ENCODE results near the gene DPM2. TPM values are rescaled to one million over a fixed set of nuclear protein-coding genes. Genes with fewer than 3 reads are reported as not detected.

The DPM2 gene
- polyA plus RNA-seq, 5 donors, result 31.8 to 43.4 (median 36.9) TPM

DNA sequence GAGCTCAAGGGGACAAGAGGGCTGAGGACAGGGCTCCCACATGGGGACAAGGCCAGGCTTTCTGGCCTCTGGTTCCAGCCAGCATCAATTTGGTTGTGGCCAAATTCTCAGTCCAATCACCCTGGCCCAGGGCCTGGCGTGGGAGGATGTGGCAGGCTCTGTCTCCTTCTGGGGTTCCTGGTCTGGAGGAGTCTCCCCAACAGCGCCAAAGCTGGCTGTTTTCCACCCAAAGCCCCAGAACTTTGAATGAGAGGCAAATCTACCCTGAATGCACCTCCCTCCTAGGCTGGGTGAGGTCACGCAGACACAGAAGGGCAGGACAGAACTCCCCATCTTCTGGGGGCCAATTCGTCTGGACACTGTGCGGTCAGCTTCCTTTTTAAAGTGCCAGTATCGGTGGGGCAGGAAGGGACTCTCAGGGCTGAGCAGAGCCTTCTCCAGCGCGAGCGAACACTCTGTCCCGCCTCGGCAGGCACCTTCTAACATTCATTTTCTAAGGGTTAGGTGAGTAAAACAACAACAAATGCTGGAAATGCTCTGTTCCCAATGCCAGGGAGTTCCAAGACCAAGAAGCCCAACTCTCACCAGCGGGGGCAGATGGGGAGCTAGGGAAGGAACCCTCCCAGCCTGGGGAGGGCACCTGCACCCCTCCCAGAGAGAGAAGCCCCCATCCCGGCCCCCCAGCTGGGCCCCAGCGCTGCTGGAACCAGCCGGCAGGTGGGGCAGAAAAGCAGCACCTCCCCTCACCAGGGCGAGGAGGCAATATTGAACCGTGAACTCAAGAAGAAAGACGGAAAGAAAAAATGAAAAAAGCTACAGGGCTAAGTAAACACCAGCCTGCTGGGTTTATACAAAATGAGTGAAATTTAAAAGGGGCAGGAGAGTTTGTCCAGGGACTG is 3.7 kb upstream of the DPM2 start:
- DNase-seq, result no peak

DNA sequence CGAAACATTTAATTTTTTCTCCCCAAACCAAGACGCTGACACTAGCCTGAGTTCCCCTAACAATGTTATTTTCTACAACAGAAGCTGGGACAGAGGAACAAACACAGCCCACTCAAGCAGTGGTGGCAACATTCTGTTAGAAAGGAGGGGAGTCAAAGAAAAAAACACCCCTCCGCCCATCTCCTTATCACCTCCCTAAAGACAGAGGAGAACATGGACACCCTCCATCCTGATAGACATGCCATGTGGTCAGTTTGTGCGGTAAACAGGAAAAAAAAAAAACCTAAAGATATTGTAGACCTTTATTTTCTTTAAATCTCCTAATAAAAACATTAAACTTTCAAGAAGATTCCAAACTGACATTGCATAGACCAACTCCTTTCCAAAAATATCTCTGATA is 2.9 kb upstream of the DPM2 start:
- DNase-seq, result no peak

DNA sequence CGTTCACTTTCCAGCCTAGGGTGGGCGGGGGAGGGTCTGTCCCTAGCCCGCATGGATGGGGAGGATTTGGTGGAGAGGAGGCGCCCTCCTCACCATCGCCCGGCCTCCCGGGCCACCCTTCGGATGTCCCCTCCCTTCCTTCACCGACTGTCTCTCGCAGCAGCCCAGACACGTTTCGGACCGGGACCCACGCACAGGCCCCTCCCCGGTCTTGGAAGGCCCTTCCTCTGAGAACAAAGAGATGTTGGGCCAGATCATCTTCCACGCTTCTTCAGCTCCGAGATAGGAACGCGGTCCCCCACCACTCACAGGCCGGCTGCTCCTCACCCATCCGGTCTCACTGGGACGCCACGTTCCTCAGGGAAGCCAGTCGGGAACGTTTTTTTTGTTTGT is 640 bp upstream of the DPM2 start:
- DNase-seq, result no peak

DNA sequence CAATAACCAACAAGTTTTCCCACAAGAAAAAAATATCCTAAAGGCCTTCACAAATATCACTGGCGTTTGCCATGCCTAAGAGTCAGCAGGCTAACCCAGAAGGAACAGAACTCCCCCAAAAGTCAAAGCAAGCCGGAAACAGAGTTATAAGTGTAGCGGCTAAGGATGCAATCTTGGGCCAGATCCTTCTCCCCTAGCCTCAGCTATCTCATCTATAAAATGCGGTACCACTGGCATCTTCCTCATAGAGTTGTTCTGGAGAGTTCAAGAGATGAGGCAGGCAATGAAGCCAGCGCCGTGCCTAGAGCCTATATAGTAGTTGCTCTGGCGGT is 632 bp downstream of the DPM2 start:
- no peak for DNase-seq

DNA sequence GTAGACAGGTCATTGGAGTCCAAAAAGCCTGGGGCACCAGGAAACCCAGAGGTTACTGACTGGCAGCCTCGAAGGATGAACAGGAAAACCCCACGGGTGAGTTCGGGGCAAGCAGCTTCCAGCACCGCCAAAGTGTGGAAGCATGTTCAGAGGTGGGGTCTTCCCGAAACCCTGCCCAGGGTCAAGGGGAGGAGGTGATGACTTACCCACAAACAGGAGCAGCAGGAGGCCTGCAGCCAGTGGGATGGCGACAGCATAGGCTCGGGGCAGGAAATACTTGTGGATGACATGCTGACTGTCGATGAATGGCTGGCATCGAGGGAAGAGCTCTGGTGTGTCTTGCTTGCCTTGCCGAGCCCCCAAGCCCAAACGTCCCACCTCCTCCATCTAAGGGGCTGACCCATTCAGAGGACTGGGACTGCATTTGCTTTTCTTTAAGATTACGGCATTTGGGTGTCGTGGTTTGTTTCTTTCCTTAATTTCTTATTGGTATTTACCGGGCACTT is 1.3 kb downstream of the DPM2 start:
- DNase-seq, result no peak

DNA sequence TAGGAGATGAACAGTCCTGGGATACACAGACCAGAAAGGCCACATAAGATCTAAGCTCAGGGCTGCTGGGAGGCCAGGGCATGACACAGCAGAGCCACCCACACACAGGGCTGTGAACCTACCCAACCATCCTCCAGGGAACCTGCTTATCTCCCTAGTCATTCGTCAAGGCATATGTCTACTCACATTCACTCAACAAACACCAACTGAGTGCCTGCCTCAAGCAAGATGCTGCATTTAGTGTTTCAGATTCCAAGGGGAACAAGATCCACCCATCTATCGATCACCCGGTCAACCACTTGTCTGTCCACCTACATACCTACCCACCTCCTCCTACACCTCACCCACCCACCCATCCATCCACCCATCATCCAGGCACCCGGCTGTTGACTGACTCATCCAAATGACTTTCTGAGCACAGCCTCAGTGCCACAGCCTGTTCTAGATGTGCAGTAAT is 1.9 kb downstream of the DPM2 start:
- DNase-seq, result no peak

DNA sequence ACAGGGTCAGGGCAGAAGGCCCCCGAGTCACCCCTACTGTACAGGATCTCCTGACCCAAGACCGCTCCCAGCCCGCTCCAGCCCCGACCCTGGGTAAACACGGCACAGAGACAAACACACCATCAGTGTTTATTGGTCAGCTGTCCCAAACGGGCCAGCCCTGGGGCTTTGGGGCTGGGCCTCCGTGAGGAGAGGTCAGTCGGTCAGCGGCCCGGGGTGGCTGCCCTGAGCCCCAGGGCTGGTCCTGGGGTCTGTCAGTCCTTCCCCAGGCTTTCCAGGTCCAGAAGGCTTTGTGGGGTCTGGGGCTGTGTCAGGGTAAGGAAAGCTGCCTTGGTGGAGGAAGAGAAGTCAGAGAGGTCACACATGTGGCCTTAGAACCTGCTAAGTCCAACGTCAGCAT is 2.7 kb downstream of the DPM2 start:
- no peak for DNase-seq

DNA sequence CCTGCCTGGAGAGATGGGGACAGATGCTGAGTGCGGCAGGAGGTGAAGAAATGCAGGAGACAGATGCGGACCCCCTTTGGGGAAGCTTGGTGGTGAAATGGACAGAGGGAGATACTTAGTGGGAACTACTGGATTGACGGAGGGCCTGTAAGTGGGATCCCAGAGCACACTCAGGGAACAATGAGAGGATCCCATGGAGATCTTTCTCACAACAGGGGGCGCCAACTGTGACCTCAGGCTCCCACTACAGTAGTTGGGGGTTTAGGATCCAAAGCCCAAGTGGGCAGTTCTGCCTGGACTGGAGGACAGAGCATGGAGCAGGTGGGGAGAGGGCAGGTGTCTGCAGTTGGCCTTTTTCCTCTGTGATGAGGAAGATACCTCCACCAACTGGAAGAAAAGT is 3.4 kb downstream of the DPM2 start:
- no peak for DNase-seq

DNA sequence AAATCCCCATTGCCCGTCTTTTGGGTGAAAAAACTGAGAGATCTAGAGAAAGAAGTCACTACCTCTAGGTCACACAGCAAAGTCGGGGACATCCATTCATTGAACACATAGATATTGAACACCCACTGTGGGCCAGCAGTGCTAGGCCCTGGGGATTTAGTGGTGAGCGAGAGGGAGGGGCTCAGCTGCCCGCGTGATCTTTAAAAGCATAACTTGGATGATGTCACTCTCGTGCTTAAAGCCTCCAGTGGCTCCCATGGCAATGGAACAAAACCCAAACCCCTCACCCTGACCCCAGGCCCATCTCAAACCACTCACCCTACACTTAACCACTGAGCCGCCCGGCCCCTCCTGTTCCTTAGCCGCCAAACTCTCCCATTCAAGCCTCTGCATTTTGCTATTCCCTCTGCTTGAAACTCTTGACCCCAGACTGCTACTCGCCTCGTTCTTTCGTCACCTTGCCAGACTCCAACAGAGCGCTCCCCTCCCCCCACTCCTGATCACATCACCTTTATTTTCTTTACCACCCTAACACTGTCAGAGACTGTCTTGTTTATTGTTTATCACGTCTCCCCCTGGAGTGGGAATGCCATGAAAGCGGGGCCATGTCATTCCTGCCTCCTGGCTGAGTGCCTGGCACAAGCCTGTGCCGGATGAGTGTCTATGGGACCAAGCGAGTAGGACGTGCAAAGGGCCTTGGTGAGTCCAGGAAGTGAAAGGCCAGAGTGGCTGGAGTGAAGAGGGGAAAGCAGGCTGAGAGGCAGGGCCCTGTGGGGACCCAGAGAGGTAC is 6.4 kb downstream of the DPM2 start:
- peak; percentile 61 to 70 for DNase-seq

DNA sequence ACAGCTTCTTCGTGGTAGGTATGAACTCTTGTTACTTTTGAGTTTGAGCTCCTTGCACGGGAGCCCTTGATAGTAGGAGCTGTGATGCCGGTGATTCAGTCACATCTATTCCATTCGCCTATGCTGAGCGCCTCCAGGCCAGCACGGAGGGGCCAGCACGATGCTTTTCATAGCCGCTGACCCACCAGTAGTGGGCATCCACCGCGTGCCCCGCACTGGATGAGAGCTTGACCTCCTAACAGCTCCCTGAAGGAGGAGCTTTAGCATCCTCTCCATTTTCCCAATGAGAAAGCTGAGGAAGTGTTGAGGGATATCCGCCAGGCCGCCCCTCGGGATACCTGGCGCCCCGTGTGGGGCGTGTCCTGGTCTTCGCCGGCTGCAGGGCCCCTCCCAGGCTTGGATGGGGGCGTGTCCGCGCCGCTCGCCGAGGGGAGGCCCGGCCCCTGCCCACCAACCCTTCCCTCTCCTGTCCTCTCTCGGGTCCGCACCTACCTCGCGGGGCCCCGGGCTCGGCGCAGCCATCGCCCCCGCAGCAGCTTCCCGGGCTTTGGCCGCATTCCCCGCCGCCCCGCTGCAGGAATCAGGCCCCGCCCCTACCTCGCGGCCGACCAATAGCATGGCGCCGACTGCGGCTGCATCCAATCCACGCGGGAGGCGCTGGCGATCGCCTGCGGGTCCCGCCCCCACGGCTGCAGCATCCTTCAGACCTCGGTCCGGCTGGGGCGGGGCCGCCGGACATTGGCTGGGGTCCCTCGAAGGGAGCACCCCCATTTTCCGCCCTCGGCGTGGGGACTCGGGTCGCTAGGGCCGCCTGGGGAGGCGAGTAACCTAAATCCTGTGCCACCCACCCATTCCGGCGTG is 7.2 kb downstream of the DPM2 start, which contains the start of gene PIP5KL1:
TSS of gene PIP5KL1 (minus strand) at position 547 of the 861 bp plus-strand sequence. CDS start at position 522, 25 bp downstream.
- DNase-seq, result peak in 1 of 2 donors; percentile 82

DNA sequence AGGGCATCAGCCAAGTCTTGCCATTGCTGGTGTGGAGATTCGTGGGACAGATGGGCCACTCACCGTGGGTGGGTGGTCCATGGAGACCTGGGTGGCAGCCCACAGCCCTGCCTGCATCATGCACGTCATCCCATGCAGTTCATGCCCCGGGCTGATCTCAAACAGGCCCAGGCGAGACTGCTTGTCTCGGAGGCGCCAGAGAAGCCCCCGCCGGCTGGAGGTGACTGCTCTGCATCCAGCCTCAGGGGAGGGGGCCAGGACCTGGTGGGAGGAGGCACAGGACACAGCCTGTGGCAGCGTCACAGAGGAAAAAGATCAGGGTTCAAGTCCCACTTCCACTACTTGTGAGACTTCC is 8.1 kb downstream of the DPM2 start:
- DNase-seq, result no peak

DNA sequence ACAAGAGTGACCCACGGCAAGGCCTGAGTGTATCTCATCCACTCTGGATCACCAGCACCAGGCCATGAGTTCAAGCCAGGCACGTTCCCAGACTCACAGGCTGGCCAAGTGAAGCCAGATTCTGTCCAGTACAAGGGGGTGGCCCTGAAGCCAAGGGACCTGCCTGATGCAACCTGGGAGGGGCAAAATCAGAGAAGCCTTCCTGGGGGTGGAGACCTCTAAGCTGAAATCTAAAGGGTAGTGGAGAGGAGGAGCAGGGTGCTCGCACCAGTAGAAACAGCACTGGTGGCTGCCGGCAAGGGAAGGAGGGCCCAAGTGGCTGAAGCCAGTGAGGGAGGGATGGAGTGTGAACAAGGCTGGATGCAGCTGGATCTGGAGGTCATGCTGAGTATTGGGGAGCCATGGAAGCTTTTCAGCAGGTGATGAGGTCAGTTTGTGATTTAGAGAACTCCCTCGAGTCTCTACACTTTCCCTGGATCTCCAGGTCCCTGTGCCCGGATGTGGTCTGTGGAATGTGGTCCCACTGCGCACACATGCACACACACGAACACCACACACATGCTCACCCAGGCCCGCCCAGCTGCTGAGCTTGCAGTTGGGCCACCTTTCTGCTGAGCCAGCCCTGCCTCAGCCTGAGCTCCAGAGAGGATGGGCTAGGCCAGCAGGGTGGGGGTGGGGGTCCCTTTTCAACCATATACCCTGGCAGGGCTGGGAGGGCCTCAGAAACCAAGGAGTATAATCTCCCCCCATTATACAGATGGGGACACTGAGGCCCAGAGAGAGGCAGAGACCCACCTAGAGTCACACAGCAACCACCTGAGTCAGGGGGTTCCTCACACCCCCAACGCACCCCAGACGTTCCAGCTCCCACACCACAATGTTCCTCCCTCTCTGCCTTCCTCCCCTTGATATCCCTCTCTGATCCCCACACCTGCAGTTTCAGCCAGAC is 8.7 kb downstream of the DPM2 start:
- DNase-seq, result no peak

DNA sequence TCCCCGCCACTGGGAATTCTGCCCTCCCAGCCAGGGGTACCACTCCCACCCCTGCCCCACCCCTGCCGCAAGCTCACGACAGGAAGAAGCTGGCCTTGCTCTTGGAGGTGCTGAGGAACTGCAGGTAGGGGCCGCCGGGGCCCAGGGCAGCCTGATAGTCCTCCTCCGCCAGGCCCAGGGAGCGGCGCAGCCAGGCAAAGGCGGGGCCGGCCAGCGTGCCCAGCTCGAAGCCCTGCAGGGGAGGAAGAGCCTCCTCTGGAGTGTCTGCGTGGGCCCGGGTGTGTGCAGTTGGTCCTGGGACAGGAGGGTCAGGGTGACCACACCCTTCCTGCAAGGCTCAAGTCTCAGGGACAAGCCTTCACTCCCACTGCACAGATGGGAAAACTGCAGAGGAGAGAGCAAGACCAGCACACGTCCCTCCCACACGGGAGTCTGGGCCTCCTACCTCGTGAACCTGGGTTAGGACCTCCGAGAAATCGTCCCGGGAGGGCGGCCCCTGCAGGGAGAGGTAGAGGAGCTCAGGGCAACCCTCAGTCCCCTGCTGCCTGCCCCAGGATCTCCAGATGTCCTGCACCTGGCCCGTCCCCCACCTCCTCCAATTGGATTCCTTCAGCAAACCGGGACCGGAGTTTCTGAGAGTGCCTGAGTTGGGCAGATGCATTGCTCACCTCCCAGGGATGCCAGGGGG is 9.5 kb downstream of the DPM2 start:
- no peak for DNase-seq

DNA sequence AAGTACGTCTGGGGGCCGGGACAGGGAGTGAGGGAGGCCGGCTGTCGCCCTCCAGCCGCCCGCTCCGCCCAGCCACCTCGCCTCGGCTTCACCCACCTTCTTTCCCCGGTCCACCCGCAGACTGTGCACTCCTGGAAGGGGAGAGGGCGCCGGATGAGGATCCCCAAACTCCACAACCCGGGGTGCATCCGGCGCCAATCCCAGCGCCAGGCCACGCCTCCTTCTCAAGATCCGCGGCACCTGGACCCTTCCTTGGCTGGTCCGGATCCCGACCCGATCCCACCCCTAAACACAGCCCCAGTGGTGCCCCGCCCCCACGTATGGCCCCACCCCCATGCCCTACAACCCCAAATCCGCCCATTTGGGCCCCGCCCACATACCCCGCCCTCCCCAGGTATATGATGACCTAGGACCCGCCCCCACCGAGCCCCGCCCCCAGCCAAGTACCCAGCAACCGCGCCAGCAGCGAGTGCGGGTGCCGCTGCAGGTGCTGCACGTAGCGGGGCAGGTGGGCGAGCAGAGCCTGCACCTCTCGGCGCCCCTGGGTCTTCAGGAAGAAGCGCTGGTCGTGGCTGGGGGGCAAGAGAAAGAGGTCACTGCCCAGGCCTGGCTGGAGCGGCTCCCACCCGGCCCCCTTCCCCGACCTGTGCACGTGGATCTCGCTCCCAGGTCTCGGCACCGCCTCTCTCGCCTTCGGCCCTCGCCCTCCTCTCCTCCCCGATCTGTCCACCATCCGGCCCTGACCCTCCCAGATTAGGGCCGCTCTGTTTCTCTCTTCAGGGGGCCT is 10.3 kb downstream of the DPM2 start:
- DNase-seq, result no peak

DNA sequence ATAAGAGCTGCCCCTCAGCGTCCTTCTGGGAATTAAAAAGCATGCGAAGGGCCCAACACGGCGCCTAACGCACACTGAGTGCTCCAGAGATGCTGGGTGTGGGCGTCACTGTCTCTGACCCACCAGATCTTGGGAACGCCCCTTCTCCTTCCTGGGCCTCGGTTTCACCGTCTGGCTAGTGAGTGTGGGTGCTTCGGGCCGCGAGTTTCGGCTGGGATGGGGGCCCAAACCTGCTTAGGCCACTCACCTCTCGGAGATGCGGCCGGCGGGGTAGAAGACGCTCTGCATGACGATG is 10.8 kb downstream of the DPM2 start:
- DNase-seq, result no peak

DNA sequence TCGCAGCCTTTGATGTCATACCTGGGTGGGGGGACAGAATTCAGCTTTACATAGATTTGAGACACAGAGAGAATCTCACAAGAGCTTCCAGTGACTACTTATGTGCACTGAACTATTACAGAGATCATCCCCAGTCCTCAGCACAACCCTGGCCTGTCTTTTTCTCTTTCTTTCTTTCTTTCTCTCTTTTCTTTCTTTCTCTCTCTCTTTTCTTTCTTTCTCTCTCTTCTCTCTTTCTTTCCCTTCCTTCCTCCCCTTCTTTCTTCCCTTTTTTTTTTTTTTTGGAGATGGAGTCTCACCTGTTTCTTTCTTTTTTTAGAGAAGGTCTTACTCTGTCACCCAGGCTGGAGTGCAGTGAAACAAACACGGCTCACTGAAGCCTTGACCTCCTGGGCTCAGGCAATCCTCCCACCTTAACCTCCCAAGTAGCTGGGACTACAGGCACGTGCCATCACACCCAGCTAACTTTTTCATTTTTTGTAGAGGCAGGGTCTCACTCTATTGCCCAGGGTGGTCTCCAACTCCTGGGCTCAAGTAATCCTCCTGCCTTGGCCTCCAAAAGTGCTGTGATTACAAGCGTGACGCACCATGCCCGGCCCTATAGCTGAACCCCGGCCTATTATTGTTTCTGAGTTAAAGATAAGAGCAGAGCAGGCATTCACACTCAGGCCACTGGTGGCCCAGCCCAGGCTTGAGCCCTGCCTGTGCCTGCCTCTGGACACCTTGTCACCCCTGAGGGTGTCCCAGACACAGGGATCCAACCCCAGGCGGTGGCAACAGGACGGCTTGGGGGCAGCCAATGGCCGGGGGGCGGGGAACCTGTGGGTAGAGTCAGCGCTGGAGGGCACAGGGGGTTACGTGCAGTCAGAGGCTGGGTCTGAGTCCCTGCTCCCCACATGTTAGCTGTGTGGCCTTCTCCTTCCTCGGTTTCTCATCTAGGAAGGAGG is 11.4 kb downstream of the DPM2 start:
- DNase-seq, result no peak

DNA sequence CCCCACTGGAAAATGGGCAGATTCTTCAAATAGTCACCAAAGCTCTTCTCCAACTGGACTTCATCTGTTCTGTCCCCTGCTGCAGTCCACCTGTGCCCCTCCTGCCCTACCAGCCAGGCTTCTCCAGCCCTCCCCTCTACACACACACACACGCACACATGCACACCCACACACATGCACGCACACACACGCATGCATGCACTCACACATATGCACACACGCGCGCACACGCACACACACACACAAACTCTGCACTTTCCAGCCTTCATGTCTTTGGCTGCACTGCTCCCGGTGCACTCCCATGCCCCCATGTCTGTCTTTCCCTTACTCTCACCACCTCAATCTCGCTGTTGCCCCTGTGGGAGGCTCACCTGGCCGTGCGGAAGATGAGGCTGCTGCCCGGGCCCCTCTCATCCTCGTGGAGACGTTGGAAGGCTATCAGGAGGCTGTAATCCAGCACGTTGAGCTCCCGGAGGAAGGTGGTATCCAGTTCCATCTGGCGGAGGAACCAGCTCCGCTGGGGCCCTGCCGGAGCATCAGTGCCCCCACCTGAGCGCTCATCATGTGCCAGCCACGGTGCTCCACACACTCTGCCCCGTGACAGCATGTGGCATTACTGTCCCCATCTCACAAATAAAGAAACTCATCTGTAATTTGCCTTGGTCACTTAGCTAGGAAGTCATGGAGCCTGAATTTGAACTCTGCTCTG is 12.8 kb downstream of the DPM2 start:
- no peak for DNase-seq

DNA sequence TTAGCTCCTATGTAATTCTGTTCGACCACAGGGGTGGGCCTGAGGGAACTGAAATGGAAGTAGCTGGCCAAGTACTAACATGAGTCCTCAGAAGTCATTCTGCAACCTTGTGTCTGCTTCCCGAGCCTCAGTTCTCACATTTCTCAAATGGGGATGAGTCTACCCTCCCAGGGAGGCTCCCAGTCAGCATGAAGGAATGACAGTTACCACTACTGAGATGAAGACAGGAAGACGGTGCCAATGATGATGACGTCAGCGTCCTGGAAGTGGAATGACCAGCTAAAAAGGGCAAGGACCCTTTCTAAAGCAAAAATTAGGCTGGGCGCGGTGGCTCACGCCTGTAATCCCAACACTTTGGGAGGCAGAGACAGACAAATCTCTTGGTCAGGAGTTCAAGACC is 13.9 kb downstream of the DPM2 start:
- DNase-seq, result no peak
